Ramos (cell line): Measurements from ENCODE around the gene PCBP3.
"Not testable (repeated sequence)": the region's sequence is repeated elsewhere in the genome, so short reads cannot be mapped to it uniquely, and the experiment has no call there.

Source experiments
- in situ Hi-C: fragments of 300-500 bp; cut with MboI; formaldehyde crosslinking; loops from one replicate; pipeline ENCODE4 v1.14.3; 2022; ENCODE audit warnings: low sequenced_read_pairs; ENCODE audit not compliant: unreplicated experiment

Gene PCBP3

DNA sequence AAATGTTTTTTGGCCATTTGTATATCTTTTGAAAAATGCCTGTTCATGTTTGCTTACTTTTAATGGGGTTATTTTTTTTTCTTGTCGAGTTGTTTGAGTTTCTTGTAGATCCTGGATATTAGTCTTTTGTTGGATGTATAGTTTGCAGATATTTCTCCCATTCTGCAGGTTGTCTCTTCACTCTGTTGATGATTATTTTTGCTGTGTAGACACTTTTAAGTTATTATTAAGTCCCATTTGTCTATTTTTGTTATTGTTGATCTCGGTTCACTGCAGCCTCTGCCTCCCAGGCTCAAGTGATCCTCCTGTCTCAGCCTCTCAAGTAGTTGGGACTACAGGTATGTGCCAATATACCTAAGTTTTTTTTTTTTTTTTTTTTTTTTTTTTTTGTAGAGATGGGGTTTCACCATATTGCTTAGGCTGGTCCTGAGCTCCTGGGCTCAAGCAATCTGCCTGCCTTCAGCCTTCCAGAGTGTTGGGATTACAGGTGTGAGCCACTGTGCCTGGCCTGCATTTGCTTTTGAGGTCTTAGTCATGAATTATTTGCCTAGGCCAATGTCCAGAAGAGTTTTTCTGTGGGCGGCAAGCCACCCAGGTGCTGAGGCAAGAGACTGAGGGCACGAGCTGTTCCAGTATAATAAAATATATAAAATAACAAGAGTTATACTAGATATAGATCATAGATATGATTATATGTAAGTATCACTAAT, 18.5 kb downstream of the PCBP3 start:
- in situ Hi-C loops: not testable (repeated sequence)

- in situ Hi-C loops: not testable (repeated sequence)
Measured at GRCh38 chr21:45662623-45663245, 19.2 kb downstream of the PCBP3 start.

GRCh38 chr21:45669382-45669781, 25.9 kb downstream of the PCBP3 start:
- in situ Hi-C loops: no loop called here

GRCh38 chr21:45670731-45671130, 27.2 kb downstream of the PCBP3 start:
- in situ Hi-C loops: no loop called here

GRCh38 chr21:45678790-45679189, 35.3 kb downstream of the PCBP3 start:
- in situ Hi-C loops: not testable (repeated sequence)

DNA sequence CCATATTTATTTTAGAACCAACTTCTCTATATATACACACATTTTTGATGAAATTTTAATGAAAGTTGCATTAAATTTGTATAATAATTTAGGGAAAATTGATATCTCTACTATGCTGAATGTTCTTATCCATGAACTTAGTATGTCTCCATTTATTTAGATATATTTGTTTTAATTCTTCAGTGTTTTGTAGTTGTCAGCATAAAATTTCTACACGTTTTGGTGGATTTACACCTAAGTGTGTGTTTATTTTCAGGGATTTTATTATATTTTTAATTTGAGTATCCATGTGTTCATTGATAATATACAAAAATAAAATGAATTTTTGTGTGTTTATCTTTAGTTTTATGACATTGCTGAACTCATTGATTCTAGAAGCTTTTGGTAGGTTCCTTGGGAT, 36.7 kb downstream of the PCBP3 start:
- in situ Hi-C loops: no loop called here

- in situ Hi-C loops: no loop called here
Measured at GRCh38 chr21:45695086-45695485, 51.6 kb downstream of the PCBP3 start.

DNA sequence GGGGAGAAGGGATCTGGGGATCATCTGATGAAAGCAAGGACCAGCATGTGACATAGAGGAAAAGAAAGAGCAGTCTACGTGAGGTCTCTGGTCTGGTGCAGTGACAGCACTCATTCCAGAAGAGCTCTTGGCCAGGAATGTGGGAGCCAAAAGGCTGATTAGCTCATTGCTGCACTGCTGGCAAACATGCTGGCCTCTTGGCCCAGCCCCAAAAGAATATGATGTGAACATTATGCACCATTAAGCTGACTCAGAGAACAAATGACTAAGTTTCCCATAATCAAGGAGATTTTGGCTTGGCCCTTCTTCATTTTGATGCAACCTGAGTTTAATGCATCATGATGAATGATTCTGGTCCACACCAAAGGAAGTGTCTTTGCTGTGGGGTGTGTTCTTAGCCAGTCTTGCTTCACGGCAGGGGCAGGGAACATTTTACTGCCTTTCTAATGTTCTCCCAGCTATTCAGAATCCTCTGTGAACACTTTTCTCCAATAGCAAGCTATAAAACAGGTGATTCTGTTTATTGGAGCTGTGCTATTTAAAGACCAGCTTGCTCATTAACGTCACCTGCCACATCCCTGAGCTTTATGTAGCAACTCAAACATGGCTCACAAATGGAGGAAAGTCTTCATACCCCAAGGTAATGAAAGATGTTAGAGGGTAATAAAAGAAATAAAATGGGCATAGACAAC, 55.1 kb downstream of the PCBP3 start:
- in situ Hi-C loops: no loop called here

DNA sequence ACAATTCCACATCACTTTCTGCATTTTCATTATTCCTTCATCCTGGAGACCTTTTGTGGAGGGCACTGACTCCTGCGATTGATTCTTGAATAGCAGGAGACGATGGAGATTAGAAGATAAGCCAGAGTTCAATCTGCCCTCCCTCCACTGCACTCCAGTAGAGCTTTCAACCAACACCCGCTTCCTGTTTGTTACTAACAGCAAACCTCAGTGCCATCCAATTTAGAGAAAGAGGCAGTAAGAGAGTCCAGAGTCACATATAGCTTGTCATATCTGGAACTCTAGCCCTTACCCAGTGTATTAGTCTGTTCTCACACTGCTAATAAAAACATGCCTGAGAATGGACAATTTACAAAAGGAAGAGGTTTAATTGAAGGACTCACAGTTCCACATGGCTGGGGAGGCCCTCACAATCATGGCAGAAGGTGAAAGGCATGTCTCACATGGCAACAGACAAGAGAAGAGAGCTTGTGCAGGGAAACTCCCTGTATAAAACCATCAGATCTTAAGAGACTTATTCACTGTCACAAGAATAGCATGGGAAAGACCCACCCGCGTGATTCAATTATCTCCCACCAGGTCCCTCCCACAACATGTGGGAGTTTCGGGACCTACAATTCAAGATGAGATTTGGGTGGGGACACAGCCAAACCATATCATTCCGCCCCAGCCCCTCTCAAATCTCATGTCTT, 55.9 kb downstream of the PCBP3 start:
- in situ Hi-C loops: no loop called here

DNA sequence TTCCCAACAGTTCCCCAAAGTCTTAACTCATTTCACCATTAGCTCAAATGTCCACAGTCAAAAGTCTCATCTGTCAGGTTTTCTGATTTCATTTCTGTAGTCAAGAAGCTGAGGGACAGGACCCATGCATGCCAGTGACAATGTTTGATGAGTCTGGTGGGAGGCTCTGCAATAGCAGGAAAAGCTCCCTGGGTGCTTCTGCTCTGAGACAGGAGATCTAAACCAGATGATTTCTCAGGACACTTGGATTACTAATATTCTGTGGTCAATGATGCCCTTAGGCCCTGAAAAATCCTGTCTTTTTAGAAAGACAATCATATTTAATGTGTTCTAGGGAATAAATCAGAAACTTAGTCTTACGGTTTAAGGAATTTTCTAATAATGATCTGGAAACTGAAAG, 56.4 kb downstream of the PCBP3 start:
- in situ Hi-C loops: no loop called here

GRCh38 chr21:45700461-45700860, 56.9 kb downstream of the PCBP3 start:
- in situ Hi-C loops: no loop called here

DNA sequence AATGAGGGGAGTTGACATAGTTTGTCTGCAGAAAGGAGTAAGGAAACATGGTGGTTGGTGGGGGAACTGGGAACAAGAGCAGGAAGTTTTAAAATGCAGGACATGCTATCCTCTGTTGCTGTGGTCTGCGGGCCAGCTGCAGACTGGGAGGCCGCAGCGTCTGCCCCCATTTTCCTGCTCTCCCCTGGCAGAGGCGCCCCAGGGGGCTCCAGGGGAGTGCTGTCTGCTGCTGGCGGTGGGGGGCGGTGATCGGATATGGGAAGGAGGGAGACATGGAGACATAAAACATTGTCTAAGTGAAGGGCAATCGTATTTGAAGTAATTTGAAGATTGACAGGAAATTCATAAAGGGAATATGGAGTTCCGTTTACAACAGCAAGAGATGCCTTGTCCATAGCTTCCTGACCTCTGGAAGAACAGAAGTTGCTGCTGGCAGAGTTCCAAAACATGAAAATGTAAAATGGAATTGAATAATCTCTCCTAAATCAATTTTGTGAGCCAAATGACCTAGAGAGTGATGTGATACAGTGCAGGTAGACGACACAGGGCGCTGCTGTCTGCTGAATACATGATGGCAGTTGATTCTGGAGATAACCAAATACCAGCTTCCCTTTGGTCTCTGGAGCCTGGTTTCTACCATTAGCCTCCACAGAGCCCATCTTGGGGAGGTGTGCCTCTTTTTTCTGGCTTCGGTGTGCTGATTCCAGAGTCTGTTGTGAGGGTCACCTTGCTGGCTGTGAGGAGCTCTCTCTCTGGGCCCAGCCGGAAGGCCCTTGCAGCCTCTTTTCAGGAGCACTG, 61.0 kb downstream of the PCBP3 start:
- in situ Hi-C loops: no loop called here

- in situ Hi-C loops: no loop called here
Measured at GRCh38 chr21:45706299-45706698, 62.8 kb downstream of the PCBP3 start.

- in situ Hi-C loops: no loop called here
Measured at GRCh38 chr21:45709173-45709572, 65.6 kb downstream of the PCBP3 start.

GRCh38 chr21:45709696-45710268, 66.3 kb downstream of the PCBP3 start:
- in situ Hi-C loops: no loop called here

DNA sequence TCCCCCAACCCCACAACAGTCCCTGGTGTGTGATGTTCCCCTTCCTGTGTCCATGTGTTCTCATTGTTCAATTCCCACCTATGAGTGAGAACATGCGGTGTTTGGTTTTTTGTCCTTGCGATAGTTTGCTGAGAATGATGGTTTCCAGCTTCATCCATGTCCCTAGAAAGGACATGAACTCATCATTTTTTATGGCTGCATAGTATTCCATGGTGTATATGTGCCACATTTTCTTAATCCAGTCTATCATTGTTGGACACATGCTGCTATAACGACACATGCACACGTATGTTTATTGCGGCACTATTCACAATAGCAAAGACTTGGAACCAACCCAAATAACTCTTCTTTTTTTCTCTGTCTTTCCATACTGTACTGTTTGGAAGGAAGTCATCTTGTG, 66.8 kb downstream of the PCBP3 start:
- in situ Hi-C loops: not testable (repeated sequence)

GRCh38 chr21:45713613-45714012, 70.1 kb downstream of the PCBP3 start:
- in situ Hi-C loops: no loop called here

DNA sequence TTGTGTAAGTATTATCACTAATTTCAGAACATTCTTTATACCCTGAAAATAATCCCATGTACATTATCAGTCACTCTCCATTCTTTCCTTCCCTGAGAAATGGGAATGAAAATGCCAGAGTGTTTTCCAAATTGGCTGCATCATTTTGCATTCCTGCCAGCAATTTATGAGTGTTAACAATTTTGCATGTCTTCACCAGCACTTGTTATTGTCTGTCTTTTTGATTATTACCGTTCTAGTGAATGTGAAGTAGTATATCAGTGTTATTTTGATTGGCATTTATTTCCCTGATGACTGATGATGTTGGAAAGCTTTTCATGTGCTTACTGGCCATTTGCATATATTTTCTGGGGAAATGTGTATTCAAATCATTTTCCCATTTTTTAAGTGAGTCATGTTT, 71.9 kb downstream of the PCBP3 start:
- in situ Hi-C loops: no loop called here

GRCh38 chr21:45718413-45718812, 74.9 kb downstream of the PCBP3 start:
- in situ Hi-C loops: no loop called here
